ENCODE measurements around the gene PRR5. TPM values are rescaled to one million over a fixed set of nuclear protein-coding genes. Genes with fewer than 3 reads are reported as not detected.

The PRR5 gene
- polyA plus RNA-seq, 1 of the 3 experiments (the other 2 are of a cell fraction) = 1.3 TPM

GRCh38 chr22:44706488-44706887 is 4.5 kb downstream of the PRR5 start:
- TF ChIP-seq ELF1 (IDR thresholded peaks at IDR 0.05) = no peak
- TF ChIP-seq FOSL2 (IDR thresholded peaks at IDR 0.05; ENCODE audit: borderline replicate concordance, low read depth) = no peak
- no peak for TF ChIP-seq IRF3 (IDR thresholded peaks at IDR 0.05; ENCODE audit: low read depth, low read length)
- no peak for TF ChIP-seq USF2 (IDR thresholded peaks at IDR 0.05; ENCODE audit: borderline replicate concordance, low read depth, low read length)
- no peak for TF ChIP-seq USF1 (IDR thresholded peaks at IDR 0.05; ENCODE audit: borderline replicate concordance, low read depth)
- TF ChIP-seq YY1 (IDR thresholded peaks at IDR 0.05; ENCODE audit: low read depth) = no peak
- TF ChIP-seq RAD21 (IDR thresholded peaks at IDR 0.05; ENCODE audit: low read length) = no peak
- no peak for TF ChIP-seq TCF12 (IDR thresholded peaks at IDR 0.05)
- no peak for TF ChIP-seq CHD2 (IDR thresholded peaks at IDR 0.05; ENCODE audit: low read length, partially characterized antibody)
- no peak for TF ChIP-seq TEAD4 (IDR thresholded peaks at IDR 0.05; ENCODE audit: borderline replicate concordance, insufficient read depth)
- TF ChIP-seq SIN3A (IDR thresholded peaks at IDR 0.05; ENCODE audit: borderline replicate concordance, low read depth, low read length) = no peak
- TF ChIP-seq GABPA (IDR thresholded peaks at IDR 0.05; ENCODE audit: low read depth) = no peak
- no peak for TF ChIP-seq SMC3 (IDR thresholded peaks at IDR 0.05; ENCODE audit: low read depth, low read length)
- no peak for TF ChIP-seq NRF1 (IDR thresholded peaks at IDR 0.05; ENCODE audit: low read depth, low read length)
- no peak for TF ChIP-seq RFX5 (IDR thresholded peaks at IDR 0.05; ENCODE audit: low read length)
- TF ChIP-seq JUND (IDR thresholded peaks at IDR 0.05) = no peak
- TF ChIP-seq RCOR1 (IDR thresholded peaks at IDR 0.05; ENCODE audit: low read length) = no peak
- no peak for TF ChIP-seq RXRA (IDR thresholded peaks at IDR 0.05; ENCODE audit: borderline replicate concordance, low read depth)
- no peak for TF ChIP-seq TAF1 (IDR thresholded peaks at IDR 0.05; ENCODE audit: borderline replicate concordance, low read depth, low read length)
- H3K27me3 ChIP-seq (ENCODE audit: insufficient read depth) = peaks cover 14% of the 10 kb centered on the region; the same call in 1 of the 2 replicates
- no peaks in the 10 kb centered on the region for H3F3A ChIP-seq (replicated peaks; ENCODE audit: insufficient read depth)
- no peak overlapping the region for H3K9ac ChIP-seq
- POLR2A ChIA-PET = no interaction called here
- no peaks in the 10 kb centered on the region for H3K9me2 ChIP-seq
- H2AFZ ChIP-seq (ENCODE audit: low read depth) = no peak overlapping the region
- DNase-seq = no peak
- no peak overlapping the region for H3K27ac ChIP-seq (ENCODE audit: low read depth in 2 of 2, low read length in 1 of 2)
- no peaks in the 10 kb centered on the region for H4K20me1 ChIP-seq (ENCODE audit: insufficient read depth)
- peaks cover 0 to 7% of the 10 kb centered on the region in 2 experiments; a peak in 1 of 4 replicates for H3K4me1 ChIP-seq (ENCODE audit: control insufficient read depth in 1 of 2, insufficient read depth in 2 of 2, low read depth in 1 of 2, low read length in 1 of 2)
- no peaks in the 10 kb centered on the region for H3K79me2 ChIP-seq (ENCODE audit: insufficient read depth)
- H3K36me3 ChIP-seq (replicated peaks in 1 of 2; ENCODE audit: control insufficient read depth in 1 of 2, insufficient read depth in 2 of 2, low read length in 1 of 2) = no peaks in the 10 kb centered on the region
- WGBS (ENCODE audit: low lambda C conversion rate) = 74% methylated on average over 6 of the region's 8 CpGs
- CTCF ChIA-PET = interaction anchor here (2.0 to 41.0 kb wide), 2 partner anchors 8 to 26 kb away, joined by 8 to 642 read pairs; no protein-coding TSS in a partner anchor
- no peaks in the 10 kb centered on the region for H3K9me3 ChIP-seq
- no peak overlapping the region for H3K4me2 ChIP-seq
- no peak overlapping the region for H3K4me3 ChIP-seq (ENCODE audit: low read depth in 2 of 2, low read length in 1 of 2)
